Activated CD4-positive, alpha-beta memory T cell treated with anti-CD3 and anti-CD28 coated beads, Interleukin-2, amount 10 ng/mL, durations not matched to agents 7 days and 5 days (primary cell): ENCODE data around the gene RXRG. TPM values are rescaled to one million over a fixed set of nuclear protein-coding genes. Genes with fewer than 3 reads are reported as not detected.
A peak's percentile ranks its signal among the peaks of the same experiment; 100 is the strongest.

ENCODE experiments used
- CTCF ChIA-PET: fragments of 350-600 bp; sonication (Branson Sonifier 250); formaldehyde crosslinking; loops from one replicate; lab custom pipeline; 2021; ENCODE audit warnings: antibody characterized with exemption, inconsistent platforms; lab: Charles Lee
- POLR2A ChIA-PET: fragments of 350-600 bp; sonication (Branson Sonifier 250); formaldehyde crosslinking; loops from one replicate; lab custom pipeline; 2021; ENCODE audit warnings: antibody characterized with exemption; lab: Charles Lee
- DNase-seq: peaks from one replicate; pipeline ENCODE4 v3.0.0-alpha.2; 2020
- H3K27ac Mint-ChIP-seq: one replicate; pipeline ENCODE4 v1.8.0; 2021; ENCODE audit warnings: mild to moderate bottlenecking, mixed read lengths
- H3K27me3 Mint-ChIP-seq: one replicate; pipeline ENCODE4 v1.8.0; 2021; ENCODE audit warnings: mixed read lengths
- H3K36me3 Mint-ChIP-seq: one replicate; pipeline ENCODE4 v1.8.0; 2021; ENCODE audit warnings: low read depth, mixed read lengths
- H3K4me1 Mint-ChIP-seq: one replicate; pipeline ENCODE4 v1.8.0; 2021; ENCODE audit warnings: mixed read lengths
- H3K4me3 Mint-ChIP-seq: one replicate; pipeline ENCODE4 v1.8.0; 2021; ENCODE audit warnings: mild to moderate bottlenecking, mixed read lengths
- H3K9me3 Mint-ChIP-seq: one replicate; pipeline ENCODE4 v1.8.0; 2021; ENCODE audit warnings: mixed read lengths
- total RNA-seq, 2 experiments: library from RNA; stranded (reverse); gene quantifications; one replicate each; pipeline ENCODE4 v1.2.3, GENCODE V29; 2021

The RXRG gene
- total RNA-seq, 2 experiments from 2014 or later: not detected

DNA sequence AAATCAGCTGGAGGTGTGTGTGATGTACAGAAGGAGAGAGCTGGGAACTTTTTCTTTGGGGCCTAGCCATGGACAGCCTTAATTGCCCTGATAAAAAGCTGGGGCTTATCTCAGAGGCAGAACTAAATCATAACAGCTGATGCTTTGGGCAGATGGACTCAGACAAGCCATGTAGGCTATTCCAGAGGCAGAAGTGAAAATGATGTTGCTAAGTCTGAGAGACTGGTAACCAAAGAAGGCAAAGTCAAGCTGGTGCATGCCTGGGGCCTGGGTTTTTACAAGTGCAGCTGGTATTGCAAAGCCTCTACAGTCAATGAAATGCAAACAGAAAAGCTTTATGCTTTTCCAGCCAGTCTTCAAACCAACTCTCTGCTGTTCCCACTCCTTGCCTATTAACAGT, 49.4 kb downstream of the RXRG start:
- Mint-ChIP-seq H3K4me1 (peaks cover 25% of the 10 kb centered on the region), H3K27me3 (peaks cover 76% of the 10 kb centered on the region)

DNA sequence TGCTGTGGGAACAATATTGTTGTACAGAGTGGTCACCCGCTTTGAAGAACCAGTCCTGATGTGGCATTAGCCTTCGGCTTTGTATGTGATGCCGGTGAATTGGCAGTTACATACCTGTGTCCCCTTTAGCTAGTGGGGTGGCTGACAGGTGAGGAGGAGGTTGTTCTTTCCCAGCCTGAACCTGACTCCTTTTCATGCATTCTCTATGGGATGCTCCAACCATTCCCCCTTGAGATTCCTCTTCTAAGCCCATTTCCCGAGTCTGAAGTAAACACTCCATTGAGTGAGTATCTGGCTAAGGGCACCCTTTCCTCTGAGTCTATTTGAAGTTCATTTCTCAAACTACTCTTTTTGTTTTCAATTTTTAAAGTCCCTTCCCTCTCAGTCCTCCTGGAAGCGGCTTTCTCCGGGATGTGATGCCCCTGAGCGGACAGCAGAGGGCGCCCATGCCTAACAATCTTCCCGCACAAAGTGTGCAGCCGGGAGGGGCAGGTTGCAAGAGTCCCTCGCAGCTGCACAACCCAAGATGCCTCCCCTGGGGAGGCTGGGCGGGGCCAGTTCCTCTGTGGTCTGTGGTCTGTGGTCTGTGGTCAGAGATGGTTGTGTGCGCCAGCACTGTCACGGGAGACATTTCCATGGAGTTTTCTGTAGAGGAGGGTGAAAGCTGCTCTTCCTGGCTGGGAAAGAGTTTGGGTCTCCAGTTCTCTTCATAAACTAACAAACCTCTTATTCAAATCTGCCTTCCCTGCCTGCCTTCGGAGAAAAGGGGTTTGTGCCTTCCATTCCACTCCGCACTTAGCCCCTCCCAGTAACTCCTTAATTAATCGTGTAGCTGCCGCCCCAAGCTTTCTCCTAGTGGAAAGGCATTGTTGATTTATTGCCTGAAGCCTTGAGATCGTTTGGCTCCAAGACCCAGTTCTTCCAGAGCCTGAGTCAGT, 52.0 kb downstream of the RXRG start:
- peaks cover 26% of the 10 kb centered on the region for H3K4me1 Mint-ChIP-seq
- H3K27ac Mint-ChIP-seq: peak overlapping the region; percentile 68
- ChIA-PET CTCF (interaction anchor here (0.7 to 5.7 kb wide), 25 partner anchors 8 to 532 kb away, joined by 3 to 96 read pairs (median 4); partner anchors contain the start of gene TMCO1), POLR2A (interaction anchor here (0.7 to 2.0 kb wide), 4 partner anchors 200 to 479 kb away, joined by 4 to 12 read pairs (median 4); no protein-coding TSS in a partner anchor)
- H3K4me3 Mint-ChIP-seq: peak overlapping the region; percentile 59
- peaks cover 87% of the 10 kb centered on the region for H3K27me3 Mint-ChIP-seq
- DNase-seq: peak; percentile 95
- peaks cover 3% of the 10 kb centered on the region for H3K36me3 Mint-ChIP-seq
- no peaks in the 10 kb centered on the region for H3K9me3 Mint-ChIP-seq

More for the DNA sequence above, 49.4 kb downstream of the RXRG start:
- CTCF ChIA-PET: interaction anchor here (1.2 to 5.7 kb wide), 4 partner anchors 8 to 204 kb away, joined by 3 to 96 read pairs (median 69); no protein-coding TSS in a partner anchor
- H3K36me3 Mint-ChIP-seq: peaks cover 3% of the 10 kb centered on the region
- DNase-seq: no peak
- POLR2A ChIA-PET: no interaction called here
- no peaks in the 10 kb centered on the region for H3K9me3 Mint-ChIP-seq
- H3K27ac Mint-ChIP-seq: no peak overlapping the region
- H3K4me3 Mint-ChIP-seq: no peak overlapping the region

DNA sequence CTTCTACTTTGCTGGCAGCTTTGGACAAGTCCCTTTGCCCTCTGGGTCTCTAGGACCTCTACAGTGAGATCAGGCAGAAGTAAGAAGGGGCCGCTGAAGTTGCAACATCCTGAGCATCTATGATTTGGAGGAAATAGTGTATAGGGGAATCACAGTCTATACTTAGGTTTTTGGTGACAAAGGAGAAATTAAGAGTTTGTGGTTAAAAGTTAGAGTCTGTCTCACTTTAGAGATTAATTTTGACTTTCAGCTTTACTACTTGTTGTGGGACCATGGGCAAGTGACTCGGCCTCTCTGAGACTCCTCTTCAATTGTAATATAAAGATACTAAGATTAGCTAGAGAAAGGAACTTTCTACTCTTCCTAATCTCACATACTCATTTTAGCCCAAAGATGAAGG, 55.3 kb downstream of the RXRG start:
- no peak overlapping the region for H3K27ac Mint-ChIP-seq
- peaks cover 21% of the 10 kb centered on the region for H3K4me1 Mint-ChIP-seq
- no peaks in the 10 kb centered on the region for H3K9me3 Mint-ChIP-seq
- peaks cover 87% of the 10 kb centered on the region for H3K27me3 Mint-ChIP-seq
- ChIA-PET CTCF (interaction anchor here (1.0 to 2.1 kb wide), 4 partner anchors 16 to 535 kb away, joined by 3 to 8 read pairs (median 3); no protein-coding TSS in a partner anchor), POLR2A (interaction anchor here (1.3 kb wide), 1 partner anchor 14 kb away, joined by 3 read pairs; no protein-coding TSS in a partner anchor)
- no peak overlapping the region for H3K4me3 Mint-ChIP-seq
- no peak for DNase-seq
- H3K36me3 Mint-ChIP-seq: peaks cover 3% of the 10 kb centered on the region

DNA sequence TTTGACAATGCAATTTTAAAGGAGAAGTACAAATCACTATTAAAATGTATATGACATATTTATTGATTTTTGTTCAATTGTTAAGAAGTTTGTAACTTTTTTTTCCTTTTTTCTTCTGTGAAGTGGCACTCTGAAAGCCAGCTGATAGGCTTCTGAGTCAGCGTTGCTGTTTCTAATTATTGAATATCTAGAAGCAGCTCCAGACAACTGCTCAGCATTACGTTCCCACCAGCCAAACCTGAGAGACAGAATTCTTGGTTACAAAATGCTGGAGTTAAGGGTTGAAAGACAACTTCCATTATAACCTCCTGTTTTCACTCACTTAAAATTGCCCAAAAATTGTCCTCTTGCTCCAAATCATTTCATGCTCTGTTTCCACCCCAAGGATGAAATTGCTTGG, 57.0 kb downstream of the RXRG start:
- Mint-ChIP-seq H3K4me3 (no peak overlapping the region), H3K27me3 (peaks cover 77% of the 10 kb centered on the region), H3K9me3 (no peaks in the 10 kb centered on the region), H3K4me1 (peaks cover 13% of the 10 kb centered on the region), H3K27ac (no peak overlapping the region), H3K36me3 (peaks cover 1% of the 10 kb centered on the region)
- no peak for DNase-seq
- POLR2A ChIA-PET: no interaction called here
- CTCF ChIA-PET: interaction anchor here (2.5 kb wide), 1 partner anchor 20 kb away, joined by 13 read pairs; no protein-coding TSS in a partner anchor

DNA sequence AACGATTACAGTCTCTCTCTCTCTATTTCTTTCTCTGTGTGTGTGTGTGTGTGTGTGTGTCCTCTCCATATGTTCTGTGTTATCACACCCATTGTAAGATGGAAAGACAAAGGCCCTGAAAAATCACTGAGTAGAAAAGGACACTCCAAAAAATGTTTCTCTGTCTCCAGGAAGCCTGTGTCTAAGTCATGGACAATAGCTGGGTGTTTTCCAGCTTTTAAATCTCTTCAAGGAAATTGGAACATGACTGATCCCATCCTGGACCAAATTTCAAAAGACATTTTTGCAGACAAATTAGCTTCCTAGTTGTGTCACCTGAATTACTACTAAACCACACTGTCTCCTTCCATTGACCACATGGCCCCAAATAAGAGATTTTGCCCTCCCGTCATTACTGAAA, 57.4 kb downstream of the RXRG start:
- ChIA-PET POLR2A (no interaction called here), CTCF (interaction anchor here (2.5 kb wide), 1 partner anchor 19 kb away, joined by 13 read pairs; no protein-coding TSS in a partner anchor)
- no peak overlapping the region for H3K4me3 Mint-ChIP-seq
- no peak overlapping the region for H3K27ac Mint-ChIP-seq
- H3K36me3 Mint-ChIP-seq: no peaks in the 10 kb centered on the region
- H3K9me3 Mint-ChIP-seq: no peaks in the 10 kb centered on the region
- peaks cover 9% of the 10 kb centered on the region for H3K4me1 Mint-ChIP-seq
- H3K27me3 Mint-ChIP-seq: peaks cover 75% of the 10 kb centered on the region
- DNase-seq: no peak

DNA sequence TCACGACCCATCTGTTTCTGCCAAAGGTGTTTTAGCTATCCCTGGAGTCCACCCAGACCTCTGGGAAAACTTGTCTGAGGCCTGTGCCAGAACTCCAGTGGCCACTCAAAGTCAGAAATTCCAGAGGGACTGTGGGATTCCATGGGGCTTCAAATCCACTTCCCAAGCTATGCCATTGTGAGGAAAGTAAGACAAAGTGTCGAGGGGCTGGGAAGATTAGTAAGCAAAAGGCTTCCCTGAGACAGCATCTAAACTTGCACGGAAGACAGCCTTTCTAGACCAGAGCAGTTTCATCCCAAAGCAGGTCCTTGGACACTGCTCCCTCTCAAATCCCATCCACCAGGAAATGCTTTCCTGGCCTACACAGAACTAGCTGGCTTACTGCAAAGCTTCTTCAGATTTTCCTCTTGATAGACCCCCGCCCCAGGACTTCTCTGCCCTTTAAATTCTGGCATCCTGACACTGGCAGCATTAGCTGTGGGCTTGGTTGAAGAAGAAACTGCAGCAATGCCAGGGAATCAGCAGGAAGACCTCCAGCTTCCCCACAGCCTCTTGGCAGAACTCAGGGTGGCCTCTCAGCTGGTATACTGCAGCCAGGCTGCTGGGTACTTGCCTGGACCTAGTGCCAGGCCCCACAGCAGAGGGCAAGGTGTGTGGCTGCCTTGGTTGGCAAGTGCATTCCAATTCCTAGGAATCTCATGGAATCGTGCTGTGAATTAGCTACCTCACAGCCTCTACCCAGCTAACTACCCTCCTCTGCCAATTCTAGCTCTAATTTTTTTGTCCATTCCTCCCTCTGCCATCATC, 61.1 kb downstream of the RXRG start:
- H3K36me3 Mint-ChIP-seq: no peaks in the 10 kb centered on the region
- H3K27me3 Mint-ChIP-seq: peaks cover 66% of the 10 kb centered on the region
- H3K4me1 Mint-ChIP-seq: no peaks in the 10 kb centered on the region
- ChIA-PET CTCF (interaction anchor here (0.9 to 6.3 kb wide), 3 partner anchors 9 to 217 kb away, joined by 3 to 40 read pairs (median 13); no protein-coding TSS in a partner anchor), POLR2A (no interaction called here)
- DNase-seq: no peak
- H3K9me3 Mint-ChIP-seq: no peaks in the 10 kb centered on the region
- no peak overlapping the region for H3K27ac Mint-ChIP-seq
- no peak overlapping the region for H3K4me3 Mint-ChIP-seq

DNA sequence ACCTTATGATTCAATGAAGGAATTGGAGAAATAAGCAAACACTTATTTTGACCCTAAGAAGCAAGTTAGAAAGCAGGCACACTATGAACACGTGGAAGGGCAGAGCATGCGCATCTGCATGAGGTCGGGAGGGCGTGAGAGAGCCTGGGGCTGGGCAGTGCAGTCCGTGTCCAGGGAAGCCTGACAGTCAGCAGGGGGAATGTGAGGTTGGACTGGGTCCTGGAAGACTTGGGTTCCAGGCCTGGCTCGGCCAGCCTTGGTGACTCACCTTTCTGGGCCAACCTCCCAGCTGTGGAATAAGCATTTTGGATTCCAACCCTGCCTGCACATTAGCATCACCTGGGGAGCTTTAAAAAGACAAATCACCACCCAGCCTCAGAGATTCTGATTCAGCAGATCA, 61.9 kb downstream of the RXRG start:
- CTCF ChIA-PET: interaction anchor here (0.9 to 6.3 kb wide), 3 partner anchors 10 to 218 kb away, joined by 3 to 40 read pairs (median 13); no protein-coding TSS in a partner anchor

DNA sequence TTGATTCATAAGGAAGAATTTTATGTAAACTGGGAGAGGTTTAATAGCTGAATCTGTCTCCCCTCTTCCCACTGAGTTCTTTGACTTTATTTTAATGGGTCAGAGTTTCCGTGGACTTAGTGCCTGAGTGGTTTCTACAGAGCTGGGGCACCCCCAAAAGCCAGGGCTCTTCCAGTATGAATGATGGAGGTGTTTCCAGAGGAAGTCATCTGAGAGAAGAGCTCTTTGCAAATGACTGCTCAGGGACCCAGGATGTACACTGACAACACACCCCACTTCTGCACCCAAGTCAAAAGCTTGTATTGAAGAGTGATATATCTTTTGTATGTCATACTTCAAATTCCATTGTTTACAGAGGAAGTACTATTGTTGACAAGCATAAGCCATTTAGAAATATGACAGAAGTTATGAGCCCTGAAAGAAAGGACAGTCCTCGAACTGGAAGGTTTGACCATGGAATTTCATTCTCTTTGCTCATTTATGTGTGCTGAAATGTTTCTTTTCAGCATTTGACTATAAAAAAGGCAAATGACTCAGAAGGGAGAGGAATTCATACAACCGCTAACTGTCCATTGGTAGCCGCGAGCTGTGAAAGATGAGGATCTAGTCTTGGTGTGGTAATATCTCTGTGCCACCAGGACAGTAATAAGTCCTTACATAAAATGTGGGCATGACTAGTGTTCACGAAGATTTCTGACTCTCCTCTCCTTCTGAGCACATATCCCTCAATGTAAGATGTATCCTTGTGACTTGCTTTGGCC, 63.0 kb downstream of the RXRG start:
- no peaks in the 10 kb centered on the region for H3K9me3 Mint-ChIP-seq
- ChIA-PET POLR2A (no interaction called here), CTCF (interaction anchor here (3.3 to 6.3 kb wide), 2 partner anchors 11 to 14 kb away, joined by 13 to 40 read pairs; no protein-coding TSS in a partner anchor)
- no peak overlapping the region for H3K4me3 Mint-ChIP-seq
- no peak overlapping the region for H3K27ac Mint-ChIP-seq
- H3K36me3 Mint-ChIP-seq: no peaks in the 10 kb centered on the region
- H3K27me3 Mint-ChIP-seq: peaks cover 54% of the 10 kb centered on the region
- H3K4me1 Mint-ChIP-seq: peaks cover 4% of the 10 kb centered on the region
- DNase-seq: no peak

More for the DNA sequence above, 61.9 kb downstream of the RXRG start:
- H3K4me1 Mint-ChIP-seq: no peaks in the 10 kb centered on the region
- POLR2A ChIA-PET: no interaction called here
- H3K36me3 Mint-ChIP-seq: no peaks in the 10 kb centered on the region
- H3K9me3 Mint-ChIP-seq: no peaks in the 10 kb centered on the region
- H3K27me3 Mint-ChIP-seq: peaks cover 59% of the 10 kb centered on the region
- no peak overlapping the region for H3K27ac Mint-ChIP-seq
- no peak for DNase-seq
- no peak overlapping the region for H3K4me3 Mint-ChIP-seq

DNA sequence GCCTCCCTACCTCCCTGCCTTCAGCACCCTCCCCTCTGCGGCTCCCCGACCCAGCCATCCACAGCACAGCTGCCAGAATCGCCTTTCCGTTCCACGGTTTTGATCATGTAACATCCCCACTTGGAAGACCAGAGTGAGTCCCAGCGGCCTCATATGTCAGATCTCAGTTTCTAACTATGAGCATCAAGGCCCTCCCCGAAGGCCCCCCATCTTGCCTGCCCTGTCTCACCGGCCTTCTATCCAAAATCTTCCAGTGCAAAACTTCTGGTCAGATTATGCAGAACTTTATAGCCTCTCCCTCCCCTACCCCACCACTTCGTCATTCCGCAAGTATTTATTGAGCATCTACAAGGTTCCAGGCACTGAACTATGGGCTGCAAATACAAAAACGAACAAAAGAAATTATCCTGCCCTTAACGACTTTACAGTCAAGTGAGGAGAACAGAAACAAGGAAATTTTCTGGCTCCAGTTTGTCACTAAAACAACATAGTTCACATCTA, 68.1 kb downstream of the RXRG start:
- no peak for DNase-seq
- Mint-ChIP-seq H3K9me3 (no peaks in the 10 kb centered on the region), H3K4me1 (peaks cover 15% of the 10 kb centered on the region), H3K36me3 (no peaks in the 10 kb centered on the region), H3K4me3 (peak overlapping the region; percentile 9), H3K27me3 (peaks cover 70% of the 10 kb centered on the region), H3K27ac (no peak overlapping the region)
- POLR2A ChIA-PET: no interaction called here
- CTCF ChIA-PET: interaction anchor here (2.0 to 2.7 kb wide), 2 partner anchors 9 to 16 kb away, joined by 8 to 24 read pairs; no protein-coding TSS in a partner anchor

DNA sequence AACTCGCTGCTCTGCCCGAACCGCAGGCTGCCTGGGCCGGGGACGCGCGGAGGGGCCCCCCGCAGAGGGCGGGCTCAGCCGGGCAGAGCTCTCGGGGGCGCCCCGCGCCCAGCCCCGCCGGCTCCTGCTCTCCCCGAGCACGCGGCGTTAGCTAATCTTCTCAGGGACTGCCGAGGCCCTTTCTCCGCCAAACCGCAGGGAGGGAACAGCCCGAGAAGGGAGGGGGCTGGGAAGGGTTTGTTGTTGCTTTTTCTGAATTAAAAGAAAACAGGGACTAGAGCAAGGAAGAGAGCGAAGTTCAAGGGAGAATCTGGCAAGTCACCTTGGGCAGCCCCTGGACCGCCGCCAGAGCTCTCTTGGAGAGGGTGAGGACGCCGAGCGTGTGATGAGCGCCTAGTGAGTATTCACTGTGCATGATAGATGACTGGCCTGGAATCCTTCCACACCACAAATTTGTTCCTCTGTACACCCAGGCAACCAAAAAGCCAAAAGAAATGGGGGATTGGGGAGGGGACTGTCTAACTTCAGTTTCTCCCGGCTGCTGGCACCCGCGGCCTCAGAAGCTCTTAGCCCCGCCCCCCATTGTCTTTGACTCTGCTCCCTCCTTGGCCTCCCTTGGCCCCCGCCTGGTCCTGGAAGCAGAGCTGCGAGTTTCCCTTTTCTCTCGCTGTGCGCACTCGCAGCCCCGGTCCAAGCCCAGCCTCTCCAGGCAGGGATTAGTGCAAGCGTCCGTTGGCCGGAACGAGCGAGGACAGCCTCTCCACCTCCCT, 68.7 kb downstream of the RXRG start:
- no peaks in the 10 kb centered on the region for H3K36me3 Mint-ChIP-seq
- DNase-seq: no peak
- POLR2A ChIA-PET: interaction anchor here (1.4 kb wide), 1 partner anchor 13 kb away, joined by 3 read pairs; no protein-coding TSS in a partner anchor
- CTCF ChIA-PET: interaction anchor here (2.0 to 2.7 kb wide), 2 partner anchors 9 to 17 kb away, joined by 8 to 24 read pairs; no protein-coding TSS in a partner anchor
- H3K4me3 Mint-ChIP-seq: peak overlapping the region; percentile 9
- H3K27me3 Mint-ChIP-seq: peaks cover 71% of the 10 kb centered on the region
- no peaks in the 10 kb centered on the region for H3K9me3 Mint-ChIP-seq
- H3K27ac Mint-ChIP-seq: no peak overlapping the region
- H3K4me1 Mint-ChIP-seq: peaks cover 17% of the 10 kb centered on the region

DNA sequence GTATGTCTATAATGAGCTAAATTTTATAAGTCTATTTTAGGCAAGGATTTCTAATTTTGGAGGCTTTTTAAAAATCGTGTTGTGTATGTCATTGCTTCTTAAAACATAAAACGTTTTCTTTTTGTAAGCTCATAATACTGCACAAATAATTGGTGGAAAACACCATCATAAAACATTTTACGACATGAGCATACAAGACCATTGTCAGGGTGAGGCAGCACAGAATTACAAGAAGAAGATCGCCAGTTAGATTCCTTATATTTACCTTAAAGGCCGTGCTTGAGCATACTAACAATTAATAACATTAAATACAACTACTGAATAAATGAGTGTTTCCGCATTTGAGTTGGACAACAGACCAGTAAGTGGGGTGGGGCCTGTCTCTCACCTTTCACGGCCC, 69.3 kb downstream of the RXRG start:
- Mint-ChIP-seq H3K27ac (no peak overlapping the region), H3K4me3 (no peak overlapping the region), H3K36me3 (no peaks in the 10 kb centered on the region), H3K4me1 (peaks cover 17% of the 10 kb centered on the region), H3K9me3 (no peaks in the 10 kb centered on the region), H3K27me3 (peaks cover 72% of the 10 kb centered on the region)
- ChIA-PET POLR2A (interaction anchor here (1.4 kb wide), 1 partner anchor 14 kb away, joined by 3 read pairs; no protein-coding TSS in a partner anchor), CTCF (interaction anchor here (2.0 to 2.7 kb wide), 2 partner anchors 8 to 18 kb away, joined by 8 to 24 read pairs; no protein-coding TSS in a partner anchor)
- no peak for DNase-seq
